Smooth muscle cell (in vitro differentiated cells): Measurements from ENCODE around the gene NUP43. TPM values are rescaled to one million over a fixed set of nuclear protein-coding genes. Genes with fewer than 3 reads are reported as not detected.
A peak's percentile ranks its signal among the peaks of the same experiment; 100 is the strongest.

ENCODE experiments used
- DNase-seq: peaks from one replicate; lab custom pipeline; 2025; ENCODE audit not compliant: unreplicated experiment; lab: John Stamatoyannopoulos, UW
- H2AFZ ChIP-seq: fragments of 200-600 bp; sonication (generic); 2 replicates; pipeline ENCODE4 v1.6.0; 2016; ENCODE audit warnings: antibody characterized with exemption, low read depth, mild to moderate bottlenecking
- H3F3A ChIP-seq: fragments of 200-600 bp; sonication (generic); 2 replicates; pipeline ENCODE4 v1.6.0; 2017; ENCODE audit warnings: antibody characterized with exemption, low read depth
- H3K27ac ChIP-seq: fragments of 200-600 bp; sonication (generic); 2 replicates; pipeline ENCODE4 v1.5.1; 2016; ENCODE audit warnings: low read depth, mild to moderate bottlenecking
- H3K27me3 ChIP-seq: fragments of 200-600 bp; sonication (generic); 2 replicates; pipeline ENCODE4 v1.6.1; 2016; ENCODE audit warnings: low read depth, mild to moderate bottlenecking
- H3K36me3 ChIP-seq: fragments of 200-600 bp; sonication (generic); 2 replicates; pipeline ENCODE4 v1.5.1; 2016; ENCODE audit warnings: low read depth
- H3K4me1 ChIP-seq: fragments of 200-600 bp; sonication (generic); 2 replicates; pipeline ENCODE4 v1.5.1; 2016; ENCODE audit warnings: low read depth
- H3K4me2 ChIP-seq: fragments of 200-600 bp; sonication (generic); 2 replicates; pipeline ENCODE4 v1.6.0; 2016; ENCODE audit warnings: mild to moderate bottlenecking
- H3K4me3 ChIP-seq: fragments of 200-600 bp; sonication (generic); 2 replicates; pipeline ENCODE4 v1.5.1; 2016; ENCODE audit warnings: mild to moderate bottlenecking
- H3K79me2 ChIP-seq: fragments of 200-600 bp; sonication (generic); 2 replicates; pipeline ENCODE4 v1.6.0; 2016; ENCODE audit warnings: low read depth, mild to moderate bottlenecking
- H3K9ac ChIP-seq: fragments of 200-600 bp; sonication (generic); 2 replicates; pipeline ENCODE4 v1.6.0; 2016; ENCODE audit warnings: low read depth
- H3K9me3 ChIP-seq: fragments of 200-600 bp; sonication (generic); replicated peaks from 2 replicates; pipeline ENCODE4 v1.5.1; 2016; ENCODE audit warnings: low read depth
- H4K20me1 ChIP-seq: fragments of 200-600 bp; sonication (generic); 2 replicates; pipeline ENCODE4 v1.6.0; 2016; ENCODE audit warnings: low read depth
- CTCF ChIP-seq: fragments of 200-600 bp; sonication (generic); IDR thresholded peaks from 2 replicates; pipeline ENCODE4 v1.5.1; 2017; ENCODE audit warnings: borderline replicate concordance, mild to moderate bottlenecking, antibody characterized with exemption; ENCODE audit not compliant: insufficient read depth, poor library complexity, severe bottlenecking
- WGBS: methylation state at CpG from one replicate; pipeline ENCODE4 v1.1.7; 2016; ENCODE audit warnings: low lambda C conversion rate; 5-methylcytosine and 5-hydroxymethylcytosine counted together
- polyA plus RNA-seq: library from polyadenylated mRNA; unstranded; fragments of >200 nt; fragmentation: Nextera tagmentation; extraction: Ambion mirVana; gene quantifications from 2 replicates; pipeline ENCODE4 v1.2.1, GENCODE V29; 2016
- total RNA-seq: library from RNA; depleted of rRNA; stranded (reverse); fragments of >200 nt; gene quantifications from 2 replicates; pipeline ENCODE4 v1.2.3, GENCODE V29; 2014

The NUP43 gene
- total and polyA plus RNA-seq, 2 experiments from 2014 or later: 5.9 to 33.8 TPM

- H4K20me1 ChIP-seq: no peaks in the 10 kb centered on the region
- no peaks in the 10 kb centered on the region for H3K4me1 ChIP-seq
- no peak overlapping the region for H3K4me2 ChIP-seq
- DNase-seq: no peak
- H3K27me3 ChIP-seq: no peaks in the 10 kb centered on the region
- peaks cover 5% of the 10 kb centered on the region for H3K36me3 ChIP-seq
- peaks cover 15% of the 10 kb centered on the region for H3F3A ChIP-seq
- H3K4me3 ChIP-seq: no peak overlapping the region
- no peak overlapping the region for H3K9ac ChIP-seq
- H3K27ac ChIP-seq: no peak overlapping the region
- H3K79me2 ChIP-seq: no peaks in the 10 kb centered on the region
- no peak for TF ChIP-seq CTCF
- H3K9me3 ChIP-seq: no peaks in the 10 kb centered on the region
- whole genome bisulfite sequencing: 58% methylated on average over 4 of the region's 4 CpGs
- no peak overlapping the region for H2AFZ ChIP-seq
Observed at GRCh38 chr6:149727793-149728498, 18.4 kb downstream of the NUP43 start.

GRCh38 chr6:149725785-149726184, 20.5 kb downstream of the NUP43 start:
- H4K20me1 ChIP-seq: no peaks in the 10 kb centered on the region
- no peak overlapping the region for H3K9ac ChIP-seq
- H3K4me3 ChIP-seq: no peak overlapping the region
- H3K79me2 ChIP-seq: no peaks in the 10 kb centered on the region
- no peak overlapping the region for H3K4me2 ChIP-seq
- H3F3A ChIP-seq: peaks cover 15% of the 10 kb centered on the region
- no peak for TF ChIP-seq CTCF
- DNase-seq: no peak
- no peaks in the 10 kb centered on the region for H3K9me3 ChIP-seq
- WGBS: 97% methylated on average over 3 of the region's 3 CpGs
- no peaks in the 10 kb centered on the region for H3K27me3 ChIP-seq
- no peak overlapping the region for H2AFZ ChIP-seq
- no peaks in the 10 kb centered on the region for H3K36me3 ChIP-seq
- no peak overlapping the region for H3K27ac ChIP-seq
- H3K4me1 ChIP-seq: no peaks in the 10 kb centered on the region

GRCh38 chr6:149723771-149724417, 22.4 kb downstream of the NUP43 start:
- no peaks in the 10 kb centered on the region for H3K9me3 ChIP-seq
- H3K27ac ChIP-seq: peak overlapping the region; percentile 21
- no peaks in the 10 kb centered on the region for H3K27me3 ChIP-seq
- DNase-seq: no peak
- no peak overlapping the region for H3K9ac ChIP-seq
- H3K79me2 ChIP-seq: no peaks in the 10 kb centered on the region
- no peak overlapping the region for H3K4me2 ChIP-seq
- no peak overlapping the region for H3K4me3 ChIP-seq
- TF ChIP-seq CTCF: peak; percentile 71
- no peaks in the 10 kb centered on the region for H3K36me3 ChIP-seq
- H3K4me1 ChIP-seq: no peaks in the 10 kb centered on the region
- 44% methylated on average over 10 of the region's 10 CpGs for WGBS
- H3F3A ChIP-seq: peaks cover 4% of the 10 kb centered on the region
- no peak overlapping the region for H2AFZ ChIP-seq
- H4K20me1 ChIP-seq: no peaks in the 10 kb centered on the region
